PC-3 (cell line): ENCODE measurements around the gene NAGPA.

Source experiments
- EZH2 ChIP-seq: fragments of 300-600 bp; sonication (generic); IDR thresholded peaks from one replicate; pipeline ENCODE4 v1.6.1; 2017; ENCODE audit warnings: antibody characterized with exemption, mild to moderate bottlenecking, low read length; ENCODE audit not compliant: unreplicated experiment
- TF ChIP-seq, protein P1 (sequence below): fragments of 300-600 bp; sonication (generic); conservative IDR thresholded peaks from 2 replicates; pipeline ENCODE4 v1.5.1; 2017; ENCODE audit warnings: antibody characterized with exemption, low read depth, mild to moderate bottlenecking, low read length

DNA sequence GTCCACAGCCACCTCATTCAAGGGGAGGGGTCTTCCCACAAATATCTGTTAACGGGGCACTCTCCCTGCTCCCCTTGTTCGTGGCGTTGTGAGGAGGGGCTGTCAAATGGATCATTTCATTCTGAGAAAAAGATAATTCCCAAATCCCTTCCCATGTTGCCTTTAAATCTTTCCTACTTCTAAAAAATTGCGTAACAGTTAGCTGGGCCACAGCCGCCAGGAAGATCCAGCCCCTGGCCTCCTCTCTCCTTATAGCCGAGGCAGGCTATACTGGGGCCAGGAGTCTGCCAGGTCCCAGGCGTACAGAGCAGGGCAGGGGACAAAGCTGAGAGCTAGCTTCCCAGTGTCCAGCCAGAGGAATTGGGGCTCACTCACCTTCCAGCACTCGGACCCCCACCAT lies 31.6 kb upstream of the NAGPA start:
- TF ChIP-seq, protein P1, sequence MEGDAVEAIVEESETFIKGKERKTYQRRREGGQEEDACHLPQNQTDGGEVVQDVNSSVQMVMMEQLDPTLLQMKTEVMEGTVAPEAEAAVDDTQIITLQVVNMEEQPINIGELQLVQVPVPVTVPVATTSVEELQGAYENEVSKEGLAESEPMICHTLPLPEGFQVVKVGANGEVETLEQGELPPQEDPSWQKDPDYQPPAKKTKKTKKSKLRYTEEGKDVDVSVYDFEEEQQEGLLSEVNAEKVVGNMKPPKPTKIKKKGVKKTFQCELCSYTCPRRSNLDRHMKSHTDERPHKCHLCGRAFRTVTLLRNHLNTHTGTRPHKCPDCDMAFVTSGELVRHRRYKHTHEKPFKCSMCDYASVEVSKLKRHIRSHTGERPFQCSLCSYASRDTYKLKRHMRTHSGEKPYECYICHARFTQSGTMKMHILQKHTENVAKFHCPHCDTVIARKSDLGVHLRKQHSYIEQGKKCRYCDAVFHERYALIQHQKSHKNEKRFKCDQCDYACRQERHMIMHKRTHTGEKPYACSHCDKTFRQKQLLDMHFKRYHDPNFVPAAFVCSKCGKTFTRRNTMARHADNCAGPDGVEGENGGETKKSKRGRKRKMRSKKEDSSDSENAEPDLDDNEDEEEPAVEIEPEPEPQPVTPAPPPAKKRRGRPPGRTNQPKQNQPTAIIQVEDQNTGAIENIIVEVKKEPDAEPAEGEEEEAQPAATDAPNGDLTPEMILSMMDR, result no peak
- TF ChIP-seq EZH2, result no peak
